ENCODE results near the gene MRGPRG.
"Not testable (repeated sequence)": the region's sequence is repeated elsewhere in the genome, so short reads cannot be mapped to it uniquely, and the experiment has no call there.

Gene MRGPRG, protein sequence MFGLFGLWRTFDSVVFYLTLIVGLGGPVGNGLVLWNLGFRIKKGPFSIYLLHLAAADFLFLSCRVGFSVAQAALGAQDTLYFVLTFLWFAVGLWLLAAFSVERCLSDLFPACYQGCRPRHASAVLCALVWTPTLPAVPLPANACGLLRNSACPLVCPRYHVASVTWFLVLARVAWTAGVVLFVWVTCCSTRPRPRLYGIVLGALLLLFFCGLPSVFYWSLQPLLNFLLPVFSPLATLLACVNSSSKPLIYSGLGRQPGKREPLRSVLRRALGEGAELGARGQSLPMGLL

DNA sequence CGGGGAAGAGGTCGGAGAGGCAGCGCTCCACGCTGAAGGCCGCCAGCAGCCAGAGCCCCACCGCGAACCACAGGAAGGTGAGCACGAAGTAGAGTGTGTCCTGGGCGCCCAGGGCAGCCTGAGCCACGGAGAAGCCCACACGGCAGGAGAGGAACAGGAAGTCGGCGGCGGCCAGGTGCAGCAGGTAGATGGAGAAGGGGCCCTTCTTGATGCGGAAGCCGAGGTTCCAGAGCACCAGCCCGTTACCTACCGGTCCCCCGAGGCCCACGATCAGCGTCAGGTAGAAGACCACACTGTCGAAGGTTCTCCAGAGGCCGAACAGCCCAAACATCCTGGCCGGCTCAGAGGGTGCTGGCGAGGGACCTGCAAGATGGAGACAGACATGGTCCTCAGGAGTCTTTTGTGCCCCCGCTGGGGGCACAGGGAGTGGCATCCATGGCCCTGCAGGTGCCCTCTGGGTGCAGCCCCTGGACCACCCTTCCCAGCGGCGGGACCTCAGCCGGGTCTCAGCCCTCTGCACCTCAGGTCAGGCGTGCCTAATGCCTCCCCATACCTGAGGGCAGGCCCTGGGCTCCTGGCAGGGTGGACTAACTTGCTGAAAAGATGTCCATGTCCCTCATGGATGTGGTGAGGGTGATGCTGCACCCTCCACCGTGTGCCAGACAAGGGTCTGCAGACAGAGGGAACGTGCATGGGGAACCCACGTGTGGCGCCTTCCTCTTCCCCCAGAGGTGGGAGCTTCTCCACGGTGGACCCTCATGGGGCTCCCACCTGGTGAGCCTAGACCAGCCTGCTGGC is at the start of gene MRGPRG:
TSS of gene MRGPRG (minus strand) at position 331 of the 798 bp plus-strand sequence. CDS start at position 331, 0 bp downstream.
- DNase-seq (ENCODE audit: low read depth, low spot score), result no peak
- ChIA-PET CTCF (interaction anchor here (1.1 to 1.6 kb wide), 2 partner anchors 11 to 105 kb away, joined by 3 to 4 read pairs; no protein-coding TSS in a partner anchor), POLR2A (no interaction called here)
- TF ChIP-seq, protein P1, sequence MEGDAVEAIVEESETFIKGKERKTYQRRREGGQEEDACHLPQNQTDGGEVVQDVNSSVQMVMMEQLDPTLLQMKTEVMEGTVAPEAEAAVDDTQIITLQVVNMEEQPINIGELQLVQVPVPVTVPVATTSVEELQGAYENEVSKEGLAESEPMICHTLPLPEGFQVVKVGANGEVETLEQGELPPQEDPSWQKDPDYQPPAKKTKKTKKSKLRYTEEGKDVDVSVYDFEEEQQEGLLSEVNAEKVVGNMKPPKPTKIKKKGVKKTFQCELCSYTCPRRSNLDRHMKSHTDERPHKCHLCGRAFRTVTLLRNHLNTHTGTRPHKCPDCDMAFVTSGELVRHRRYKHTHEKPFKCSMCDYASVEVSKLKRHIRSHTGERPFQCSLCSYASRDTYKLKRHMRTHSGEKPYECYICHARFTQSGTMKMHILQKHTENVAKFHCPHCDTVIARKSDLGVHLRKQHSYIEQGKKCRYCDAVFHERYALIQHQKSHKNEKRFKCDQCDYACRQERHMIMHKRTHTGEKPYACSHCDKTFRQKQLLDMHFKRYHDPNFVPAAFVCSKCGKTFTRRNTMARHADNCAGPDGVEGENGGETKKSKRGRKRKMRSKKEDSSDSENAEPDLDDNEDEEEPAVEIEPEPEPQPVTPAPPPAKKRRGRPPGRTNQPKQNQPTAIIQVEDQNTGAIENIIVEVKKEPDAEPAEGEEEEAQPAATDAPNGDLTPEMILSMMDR (IDR thresholded peaks at IDR 0.05; ENCODE audit: insufficient read depth, low read length, missing control alignments), result no peak
- H3K4me3 ChIP-seq (ENCODE audit: low read depth, low read length), result no peak within 1 kb of the TSS

DNA sequence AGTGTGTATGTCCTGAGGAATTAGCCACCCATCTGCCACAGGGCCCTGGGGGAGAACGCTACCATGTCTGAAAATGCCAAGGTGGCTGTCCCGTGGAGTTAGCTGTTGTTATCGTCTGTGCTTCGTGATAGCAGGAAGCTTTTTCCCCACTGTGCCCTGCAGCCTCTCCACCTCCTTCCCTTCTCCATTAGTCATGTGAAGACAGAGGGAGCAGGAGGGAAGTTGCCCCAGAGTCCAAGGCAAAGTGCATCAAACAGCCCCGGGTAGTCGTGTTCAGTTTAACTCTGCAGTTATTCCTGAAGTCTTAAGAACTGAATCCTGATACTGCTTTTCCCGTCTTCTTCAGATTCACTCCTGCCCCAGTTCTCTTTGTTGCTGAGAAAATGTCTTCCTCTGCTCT is 43.9 kb upstream of the MRGPRG start:
- DNase-seq (ENCODE audit: low read depth, low spot score); POLR2A ChIA-PET; H3K4me3 ChIP-seq (ENCODE audit: low read depth, low read length); CTCF ChIA-PET: not testable (repeated sequence)

DNA sequence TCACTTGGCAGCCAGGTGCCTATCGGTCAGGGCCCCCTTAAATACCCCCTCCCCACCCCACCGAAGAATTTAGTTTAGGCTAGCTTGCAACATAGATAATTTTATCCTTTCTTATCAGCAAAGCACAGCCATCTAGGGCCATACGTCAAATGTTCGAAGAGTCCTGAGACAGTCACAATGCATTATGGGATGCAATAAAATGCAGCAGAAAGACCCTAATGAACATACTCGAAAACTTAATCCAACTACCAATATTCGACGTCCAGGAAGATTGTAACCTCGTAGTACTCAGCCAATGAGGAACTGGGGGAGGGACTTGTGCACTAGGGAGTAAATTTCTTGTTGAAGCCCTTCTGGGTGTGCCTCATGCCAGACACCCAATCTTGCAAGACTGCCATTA is 43.2 kb upstream of the MRGPRG start:
- POLR2A ChIA-PET; H3K4me3 ChIP-seq (ENCODE audit: low read depth, low read length); CTCF ChIA-PET; DNase-seq (ENCODE audit: low read depth, low spot score): not testable (repeated sequence)

DNA sequence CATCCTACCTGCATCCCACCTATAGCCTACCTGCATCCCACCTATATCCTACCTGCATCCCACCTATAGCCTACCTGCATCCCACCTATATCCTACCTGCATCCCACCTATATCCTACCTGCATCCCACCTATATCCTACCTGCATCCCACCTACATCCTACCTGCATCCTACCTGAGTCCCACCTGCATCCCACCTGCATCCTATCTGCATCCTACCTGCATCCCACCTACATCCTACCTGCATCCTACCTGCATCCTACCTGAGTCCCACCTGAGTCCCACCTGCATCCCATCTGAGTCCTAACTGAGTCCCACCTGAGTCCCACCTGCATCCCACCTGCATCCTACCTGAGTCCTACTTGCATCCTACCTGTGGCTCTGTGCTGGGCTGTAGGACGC is 38.9 kb upstream of the MRGPRG start:
- POLR2A ChIA-PET; H3K4me3 ChIP-seq (ENCODE audit: low read depth, low read length); DNase-seq (ENCODE audit: low read depth, low spot score); CTCF ChIA-PET: not testable (repeated sequence)

DNA sequence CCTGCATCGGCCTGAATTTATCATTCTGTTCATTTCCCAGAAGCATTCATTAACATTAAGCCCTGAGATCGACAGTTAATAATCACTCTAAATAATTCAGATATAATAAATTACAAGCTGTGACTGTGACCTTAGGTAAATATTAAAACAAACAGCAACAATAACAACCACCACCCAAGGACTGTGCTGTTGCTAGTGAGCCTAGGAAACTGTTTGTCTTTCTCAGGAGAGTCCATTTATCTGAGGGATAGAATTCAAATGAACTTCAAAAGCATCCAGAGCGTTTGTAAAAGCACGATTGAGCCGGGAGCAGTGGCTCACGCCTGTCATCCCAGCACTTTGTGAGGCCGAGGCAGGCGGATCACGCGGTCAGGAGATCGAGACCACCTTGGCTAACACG is 36.6 kb upstream of the MRGPRG start:
- POLR2A ChIA-PET; H3K4me3 ChIP-seq (ENCODE audit: low read depth, low read length); CTCF ChIA-PET; DNase-seq (ENCODE audit: low read depth, low spot score): not testable (repeated sequence)

DNA sequence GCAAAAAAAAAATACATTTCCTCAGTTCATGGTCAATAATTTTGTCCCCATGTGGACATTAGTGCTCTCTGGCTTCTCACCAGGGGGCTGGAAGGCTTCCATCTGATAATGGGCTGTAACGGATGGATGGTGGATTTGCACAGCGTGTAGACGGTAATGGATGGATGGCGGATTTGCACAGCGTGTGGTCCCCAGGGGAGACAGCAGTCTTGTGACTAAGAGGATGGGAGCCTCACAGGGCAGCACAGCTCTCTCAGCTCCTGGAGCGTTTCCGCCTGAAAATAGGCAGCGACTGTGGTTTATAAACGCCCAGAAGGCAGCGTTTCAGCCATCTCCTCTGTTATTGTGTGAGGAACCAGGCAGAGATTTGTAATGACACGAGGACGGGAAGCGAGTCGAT is 36.2 kb upstream of the MRGPRG start:
- POLR2A ChIA-PET; CTCF ChIA-PET; DNase-seq (ENCODE audit: low read depth, low spot score); H3K4me3 ChIP-seq (ENCODE audit: low read depth, low read length): not testable (repeated sequence)

DNA sequence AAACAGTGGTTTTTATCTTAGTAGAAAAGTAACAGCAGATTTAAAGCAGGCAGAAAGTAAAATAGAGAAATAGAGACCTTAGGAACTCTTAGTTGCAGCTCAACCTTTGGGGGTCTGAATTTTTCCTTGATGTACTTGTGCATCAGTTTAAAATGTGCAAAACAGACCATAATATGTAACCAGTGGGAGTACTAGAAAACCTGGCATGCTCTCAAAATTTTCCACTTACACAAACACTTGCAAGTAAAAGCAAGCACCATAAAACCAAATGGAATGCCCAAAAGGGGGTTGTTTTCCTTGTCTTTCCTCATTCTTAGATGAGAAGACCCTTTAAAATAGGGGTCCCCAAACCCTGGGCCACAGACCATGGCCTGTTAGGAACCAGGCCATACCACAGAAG is 26.5 kb upstream of the MRGPRG start:
- ChIA-PET CTCF (no interaction called here), POLR2A (no interaction called here)
- TF ChIP-seq, protein P1 (IDR thresholded peaks at IDR 0.05; ENCODE audit: insufficient read depth, low read length, missing control alignments), result no peak

DNA sequence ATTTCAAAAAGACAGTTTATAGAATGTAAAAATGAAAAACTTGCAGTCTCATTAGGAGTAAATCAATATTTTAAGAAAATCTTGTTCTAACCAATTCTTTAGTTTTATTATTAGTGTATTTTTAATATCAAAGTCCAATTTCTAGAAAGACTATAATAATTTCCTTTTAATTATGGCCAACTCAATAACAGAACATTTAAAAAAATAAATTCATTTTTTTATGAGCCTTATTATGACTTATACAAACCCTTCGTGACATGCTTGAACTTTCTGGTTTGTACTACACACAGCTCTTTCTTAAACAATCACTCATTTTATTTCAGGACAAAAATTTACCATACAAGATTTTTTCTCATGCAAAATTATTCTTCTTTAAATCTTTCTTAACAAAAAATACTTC is 25.3 kb upstream of the MRGPRG start:
- ChIA-PET CTCF (no interaction called here), POLR2A (no interaction called here)
- no peak for DNase-seq (ENCODE audit: low read depth, low spot score)
- TF ChIP-seq, protein P1 (IDR thresholded peaks at IDR 0.05; ENCODE audit: insufficient read depth, low read length, missing control alignments), result no peak
- no peak overlapping the region for H3K4me3 ChIP-seq (ENCODE audit: low read depth, low read length)

More for the DNA sequence above, 26.5 kb upstream of the MRGPRG start:
- no peak overlapping the region for H3K4me3 ChIP-seq (ENCODE audit: low read depth, low read length)
- no peak for DNase-seq (ENCODE audit: low read depth, low spot score)

DNA sequence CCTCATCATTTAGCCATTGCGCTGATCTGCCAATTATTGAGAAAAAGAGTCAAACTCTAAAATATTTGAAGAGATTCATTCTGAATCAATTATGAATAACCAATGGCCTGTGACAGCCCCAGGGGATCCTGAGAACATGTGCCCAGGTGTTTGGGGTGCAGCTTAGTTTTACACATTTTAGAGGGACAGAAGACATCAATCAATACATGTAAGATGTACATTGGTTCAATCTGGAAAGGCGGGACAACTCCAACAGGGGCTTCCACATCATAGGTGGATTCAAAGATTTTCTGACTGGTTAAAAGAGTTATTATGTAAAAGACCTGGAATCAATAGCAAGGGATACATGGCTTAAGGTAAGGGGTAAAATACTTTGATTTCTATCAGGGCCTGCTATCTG is 18.5 kb upstream of the MRGPRG start:
- no peak overlapping the region for H3K4me3 ChIP-seq (ENCODE audit: low read depth, low read length)
- TF ChIP-seq, protein P1 (IDR thresholded peaks at IDR 0.05; ENCODE audit: insufficient read depth, low read length, missing control alignments), result no peak
- CTCF ChIA-PET, result no interaction called here
- POLR2A ChIA-PET, result no interaction called here
- DNase-seq (ENCODE audit: low read depth, low spot score), result no peak
